ENCODE measurements around the gene FAM174C. TPM values are rescaled to one million over a fixed set of nuclear protein-coding genes. Genes with fewer than 3 reads are reported as not detected.

Gene FAM174C
- total RNA-seq, 1 donor from 2014 or later, result 22.7 TPM

- peaks cover 2% of the 10 kb centered on the region for H3K27me3 Mint-ChIP-seq (ENCODE audit: unreplicated experiment)
- H3K27ac Mint-ChIP-seq (ENCODE audit: unreplicated experiment), result no peak overlapping the region
- peaks cover 4% of the 10 kb centered on the region for H3K36me3 Mint-ChIP-seq (ENCODE audit: low read depth, unreplicated experiment)
- H3K9me3 Mint-ChIP-seq (ENCODE audit: unreplicated experiment), result no peaks in the 10 kb centered on the region
- DNase-seq (ENCODE audit: low spot score), result no peak
- peak overlapping the region; percentile 62 for H3K4me3 Mint-ChIP-seq (ENCODE audit: unreplicated experiment)
- no peaks in the 10 kb centered on the region for H3K4me1 Mint-ChIP-seq (ENCODE audit: unreplicated experiment)
- no peak for TF ChIP-seq CTCF (IDR thresholded peaks at IDR 0.05; ENCODE audit: unreplicated experiment)
Observed at GRCh38 chr19:1228161-1228957, 47.0 kb upstream of the FAM174C start.

GRCh38 chr19:1229056-1229923 is 46.0 kb upstream of the FAM174C start:
- Mint-ChIP-seq H3K36me3 (ENCODE audit: low read depth, unreplicated experiment) (peaks cover 4% of the 10 kb centered on the region), H3K27ac (ENCODE audit: unreplicated experiment) (no peak overlapping the region), H3K4me3 (ENCODE audit: unreplicated experiment) (no peak overlapping the region), H3K4me1 (ENCODE audit: unreplicated experiment) (no peaks in the 10 kb centered on the region), H3K27me3 (ENCODE audit: unreplicated experiment) (peaks cover 2% of the 10 kb centered on the region), H3K9me3 (ENCODE audit: unreplicated experiment) (no peaks in the 10 kb centered on the region)
- TF ChIP-seq CTCF (IDR thresholded peaks at IDR 0.05; ENCODE audit: unreplicated experiment), result no peak
- no peak for DNase-seq (ENCODE audit: low spot score)

GRCh38 chr19:1229924-1230782 is 45.2 kb upstream of the FAM174C start:
- Mint-ChIP-seq H3K36me3 (ENCODE audit: low read depth, unreplicated experiment) (peaks cover 4% of the 10 kb centered on the region), H3K9me3 (ENCODE audit: unreplicated experiment) (no peaks in the 10 kb centered on the region), H3K27me3 (ENCODE audit: unreplicated experiment) (peaks cover 2% of the 10 kb centered on the region), H3K4me1 (ENCODE audit: unreplicated experiment) (no peaks in the 10 kb centered on the region), H3K4me3 (ENCODE audit: unreplicated experiment) (no peak overlapping the region), H3K27ac (ENCODE audit: unreplicated experiment) (no peak overlapping the region)
- no peak for DNase-seq (ENCODE audit: low spot score)
- no peak for TF ChIP-seq CTCF (IDR thresholded peaks at IDR 0.05; ENCODE audit: unreplicated experiment)

- peaks cover 4% of the 10 kb centered on the region for H3K36me3 Mint-ChIP-seq (ENCODE audit: low read depth, unreplicated experiment)
- H3K27ac Mint-ChIP-seq (ENCODE audit: unreplicated experiment), result no peak overlapping the region
Observed at GRCh38 chr19:1230783-1231489, 44.4 kb upstream of the FAM174C start.

More at GRCh38 chr19:1230783-1231489, 44.4 kb upstream of the FAM174C start:
- DNase-seq (ENCODE audit: low spot score), result no peak
- Mint-ChIP-seq H3K27me3 (ENCODE audit: unreplicated experiment) (peaks cover 2% of the 10 kb centered on the region), H3K4me1 (ENCODE audit: unreplicated experiment) (no peaks in the 10 kb centered on the region), H3K4me3 (ENCODE audit: unreplicated experiment) (no peak overlapping the region), H3K9me3 (ENCODE audit: unreplicated experiment) (no peaks in the 10 kb centered on the region)
- TF ChIP-seq CTCF (IDR thresholded peaks at IDR 0.05; ENCODE audit: unreplicated experiment), result no peak
